H1 (cell line): ENCODE results near the gene TRABD2B. TPM values are rescaled to one million over a fixed set of nuclear protein-coding genes. Genes with fewer than 3 reads are reported as not detected.

ENCODE experiments used
- HDAC2 ChIP-seq, 2 experiments: fragments of 300-600 bp in 1 of 2; sonication (generic) in 1 of 2; IDR thresholded peaks; 2 replicates each; pipeline ENCODE4 v1.6.1; 2011 to 2012; ENCODE audit warnings: low read depth in 2 of 2, low read length in 2 of 2, mild to moderate bottlenecking in 2 of 2, moderate library complexity in 2 of 2, borderline replicate concordance in 1 of 2, inconsistent platforms in 1 of 2
- SAP30 ChIP-seq: fragments of 300-600 bp; sonication (generic); IDR thresholded peaks from 2 replicates; pipeline ENCODE4 v1.7.1; 2012; ENCODE audit warnings: low read length, moderate library complexity, mild to moderate bottlenecking, inconsistent platforms; ENCODE audit not compliant: insufficient read depth, insufficient replicate concordance
- polyA plus RNA-seq, 7 experiments: library from polyadenylated mRNA; depleted of rRNA in 3 of 7; stranded (reverse) in 5 of 7; unstranded in 2 of 7; fragments of >200 nt in 5 of 7; fragments of 200-250 nt in 2 of 7; gene quantifications; 1 replicate in 5 of 7; 2 replicates in 1 of 7; 4 replicates in 1 of 7; pipeline versions ENCODE4 v1.2.1 to v1.2.3, GENCODE V29; 2011 to 2013; ENCODE audit warnings: missing spikeins in 2 of 7, mixed read lengths in 2 of 7
- total RNA-seq: library from RNA; stranded (reverse); fragmentation: NEBNext Ultra II Directional; extraction: Animal tissue kit (Norgen Biotek cat#: 25700); gene quantifications from 2 replicates; pipeline ENCODE4 v1.2.1, GENCODE V29; 2021
- TF ChIP-seq, protein P1 (sequence below): IDR thresholded peaks from 2 replicates; pipeline ENCODE4 v1.6.1; 2012; ENCODE audit warnings: inconsistent platforms
- TF ChIP-seq, protein P2 (sequence below): fragments of 300-600 bp; sonication (generic); IDR thresholded peaks from 2 replicates; pipeline ENCODE4 v1.7.1; 2012; ENCODE audit warnings: low read length, moderate library complexity, mild to moderate bottlenecking, inconsistent platforms; ENCODE audit not compliant: insufficient replicate concordance
- TF ChIP-seq, protein P3 (sequence below), 3 experiments: IDR thresholded peaks; 1 replicate in 2 of 3; 2 replicates in 1 of 3; pipeline versions ENCODE4 v1.5.1 to v1.6.1; 2011; ENCODE audit warnings: low read length in 3 of 3, mild to moderate bottlenecking in 3 of 3, inconsistent platforms in 2 of 3, low read depth in 1 of 3, moderate library complexity in 1 of 3; ENCODE audit not compliant: insufficient read depth in 1 of 3; ENCODE audit errors: control extremely low read depth in 1 of 3

TRABD2B gene
- total and polyA plus RNA-seq, 2 of the 8 experiments (the other 6 are each of a cell fraction or from before 2014, with no cell fraction given): 0.95 to 3.4 TPM

DNA sequence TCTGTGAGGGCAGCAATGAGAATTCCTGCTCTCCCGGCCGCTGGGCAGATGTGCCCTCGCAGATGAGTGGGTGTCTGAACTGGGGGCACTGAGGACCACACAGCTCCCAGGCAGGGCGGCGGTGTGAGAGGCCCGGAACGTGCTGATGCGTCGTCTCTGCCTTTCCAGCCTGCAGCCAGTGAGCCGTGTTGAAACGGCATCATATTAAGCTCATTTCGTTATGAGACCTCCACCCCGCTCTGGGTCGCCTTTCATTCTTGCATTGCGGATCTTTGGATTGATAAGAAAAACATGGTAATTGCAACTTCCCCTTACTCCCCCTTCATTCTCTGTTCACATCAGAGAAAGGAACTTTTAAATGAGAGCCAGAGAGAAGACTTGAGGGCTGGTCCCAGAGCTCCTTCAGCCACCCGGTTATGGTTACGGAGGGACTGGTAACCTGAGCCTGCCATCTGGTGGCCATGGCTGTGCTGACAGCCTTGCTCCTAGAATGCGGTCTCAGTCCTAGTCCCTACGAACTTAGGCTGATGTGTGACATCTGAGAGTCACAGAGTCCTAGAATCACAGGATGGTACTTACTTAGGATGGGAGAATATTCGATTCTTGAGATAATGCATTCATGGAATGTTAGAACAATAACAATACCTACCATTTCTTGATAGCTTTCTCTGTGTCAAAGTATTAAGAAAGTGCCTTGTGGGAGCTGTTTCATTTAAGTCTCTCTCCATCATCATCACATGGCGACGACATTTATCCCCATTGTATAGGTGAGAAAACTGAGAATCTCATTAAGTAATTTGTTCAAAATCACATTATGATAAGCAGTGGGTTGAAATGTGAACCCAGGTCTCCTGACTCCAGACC, 271.0 kb downstream of the TRABD2B start (continued):
- TF ChIP-seq, protein P1, sequence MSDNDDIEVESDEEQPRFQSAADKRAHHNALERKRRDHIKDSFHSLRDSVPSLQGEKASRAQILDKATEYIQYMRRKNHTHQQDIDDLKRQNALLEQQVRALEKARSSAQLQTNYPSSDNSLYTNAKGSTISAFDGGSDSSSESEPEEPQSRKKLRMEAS: no peak
- TF ChIP-seq, protein P2, sequence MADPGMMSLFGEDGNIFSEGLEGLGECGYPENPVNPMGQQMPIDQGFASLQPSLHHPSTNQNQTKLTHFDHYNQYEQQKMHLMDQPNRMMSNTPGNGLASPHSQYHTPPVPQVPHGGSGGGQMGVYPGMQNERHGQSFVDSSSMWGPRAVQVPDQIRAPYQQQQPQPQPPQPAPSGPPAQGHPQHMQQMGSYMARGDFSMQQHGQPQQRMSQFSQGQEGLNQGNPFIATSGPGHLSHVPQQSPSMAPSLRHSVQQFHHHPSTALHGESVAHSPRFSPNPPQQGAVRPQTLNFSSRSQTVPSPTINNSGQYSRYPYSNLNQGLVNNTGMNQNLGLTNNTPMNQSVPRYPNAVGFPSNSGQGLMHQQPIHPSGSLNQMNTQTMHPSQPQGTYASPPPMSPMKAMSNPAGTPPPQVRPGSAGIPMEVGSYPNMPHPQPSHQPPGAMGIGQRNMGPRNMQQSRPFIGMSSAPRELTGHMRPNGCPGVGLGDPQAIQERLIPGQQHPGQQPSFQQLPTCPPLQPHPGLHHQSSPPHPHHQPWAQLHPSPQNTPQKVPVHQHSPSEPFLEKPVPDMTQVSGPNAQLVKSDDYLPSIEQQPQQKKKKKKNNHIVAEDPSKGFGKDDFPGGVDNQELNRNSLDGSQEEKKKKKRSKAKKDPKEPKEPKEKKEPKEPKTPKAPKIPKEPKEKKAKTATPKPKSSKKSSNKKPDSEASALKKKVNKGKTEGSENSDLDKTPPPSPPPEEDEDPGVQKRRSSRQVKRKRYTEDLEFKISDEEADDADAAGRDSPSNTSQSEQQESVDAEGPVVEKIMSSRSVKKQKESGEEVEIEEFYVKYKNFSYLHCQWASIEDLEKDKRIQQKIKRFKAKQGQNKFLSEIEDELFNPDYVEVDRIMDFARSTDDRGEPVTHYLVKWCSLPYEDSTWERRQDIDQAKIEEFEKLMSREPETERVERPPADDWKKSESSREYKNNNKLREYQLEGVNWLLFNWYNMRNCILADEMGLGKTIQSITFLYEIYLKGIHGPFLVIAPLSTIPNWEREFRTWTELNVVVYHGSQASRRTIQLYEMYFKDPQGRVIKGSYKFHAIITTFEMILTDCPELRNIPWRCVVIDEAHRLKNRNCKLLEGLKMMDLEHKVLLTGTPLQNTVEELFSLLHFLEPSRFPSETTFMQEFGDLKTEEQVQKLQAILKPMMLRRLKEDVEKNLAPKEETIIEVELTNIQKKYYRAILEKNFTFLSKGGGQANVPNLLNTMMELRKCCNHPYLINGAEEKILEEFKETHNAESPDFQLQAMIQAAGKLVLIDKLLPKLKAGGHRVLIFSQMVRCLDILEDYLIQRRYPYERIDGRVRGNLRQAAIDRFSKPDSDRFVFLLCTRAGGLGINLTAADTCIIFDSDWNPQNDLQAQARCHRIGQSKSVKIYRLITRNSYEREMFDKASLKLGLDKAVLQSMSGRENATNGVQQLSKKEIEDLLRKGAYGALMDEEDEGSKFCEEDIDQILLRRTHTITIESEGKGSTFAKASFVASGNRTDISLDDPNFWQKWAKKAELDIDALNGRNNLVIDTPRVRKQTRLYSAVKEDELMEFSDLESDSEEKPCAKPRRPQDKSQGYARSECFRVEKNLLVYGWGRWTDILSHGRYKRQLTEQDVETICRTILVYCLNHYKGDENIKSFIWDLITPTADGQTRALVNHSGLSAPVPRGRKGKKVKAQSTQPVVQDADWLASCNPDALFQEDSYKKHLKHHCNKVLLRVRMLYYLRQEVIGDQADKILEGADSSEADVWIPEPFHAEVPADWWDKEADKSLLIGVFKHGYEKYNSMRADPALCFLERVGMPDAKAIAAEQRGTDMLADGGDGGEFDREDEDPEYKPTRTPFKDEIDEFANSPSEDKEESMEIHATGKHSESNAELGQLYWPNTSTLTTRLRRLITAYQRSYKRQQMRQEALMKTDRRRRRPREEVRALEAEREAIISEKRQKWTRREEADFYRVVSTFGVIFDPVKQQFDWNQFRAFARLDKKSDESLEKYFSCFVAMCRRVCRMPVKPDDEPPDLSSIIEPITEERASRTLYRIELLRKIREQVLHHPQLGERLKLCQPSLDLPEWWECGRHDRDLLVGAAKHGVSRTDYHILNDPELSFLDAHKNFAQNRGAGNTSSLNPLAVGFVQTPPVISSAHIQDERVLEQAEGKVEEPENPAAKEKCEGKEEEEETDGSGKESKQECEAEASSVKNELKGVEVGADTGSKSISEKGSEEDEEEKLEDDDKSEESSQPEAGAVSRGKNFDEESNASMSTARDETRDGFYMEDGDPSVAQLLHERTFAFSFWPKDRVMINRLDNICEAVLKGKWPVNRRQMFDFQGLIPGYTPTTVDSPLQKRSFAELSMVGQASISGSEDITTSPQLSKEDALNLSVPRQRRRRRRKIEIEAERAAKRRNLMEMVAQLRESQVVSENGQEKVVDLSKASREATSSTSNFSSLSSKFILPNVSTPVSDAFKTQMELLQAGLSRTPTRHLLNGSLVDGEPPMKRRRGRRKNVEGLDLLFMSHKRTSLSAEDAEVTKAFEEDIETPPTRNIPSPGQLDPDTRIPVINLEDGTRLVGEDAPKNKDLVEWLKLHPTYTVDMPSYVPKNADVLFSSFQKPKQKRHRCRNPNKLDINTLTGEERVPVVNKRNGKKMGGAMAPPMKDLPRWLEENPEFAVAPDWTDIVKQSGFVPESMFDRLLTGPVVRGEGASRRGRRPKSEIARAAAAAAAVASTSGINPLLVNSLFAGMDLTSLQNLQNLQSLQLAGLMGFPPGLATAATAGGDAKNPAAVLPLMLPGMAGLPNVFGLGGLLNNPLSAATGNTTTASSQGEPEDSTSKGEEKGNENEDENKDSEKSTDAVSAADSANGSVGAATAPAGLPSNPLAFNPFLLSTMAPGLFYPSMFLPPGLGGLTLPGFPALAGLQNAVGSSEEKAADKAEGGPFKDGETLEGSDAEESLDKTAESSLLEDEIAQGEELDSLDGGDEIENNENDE: no peak
- TF ChIP-seq HDAC2 (IDR thresholded peaks at IDR 0.05; ENCODE audit: borderline replicate concordance in 1 of 2, low read depth in 2 of 2, low read length in 2 of 2) (no peak), SAP30 (no peak)
- TF ChIP-seq, protein P3, sequence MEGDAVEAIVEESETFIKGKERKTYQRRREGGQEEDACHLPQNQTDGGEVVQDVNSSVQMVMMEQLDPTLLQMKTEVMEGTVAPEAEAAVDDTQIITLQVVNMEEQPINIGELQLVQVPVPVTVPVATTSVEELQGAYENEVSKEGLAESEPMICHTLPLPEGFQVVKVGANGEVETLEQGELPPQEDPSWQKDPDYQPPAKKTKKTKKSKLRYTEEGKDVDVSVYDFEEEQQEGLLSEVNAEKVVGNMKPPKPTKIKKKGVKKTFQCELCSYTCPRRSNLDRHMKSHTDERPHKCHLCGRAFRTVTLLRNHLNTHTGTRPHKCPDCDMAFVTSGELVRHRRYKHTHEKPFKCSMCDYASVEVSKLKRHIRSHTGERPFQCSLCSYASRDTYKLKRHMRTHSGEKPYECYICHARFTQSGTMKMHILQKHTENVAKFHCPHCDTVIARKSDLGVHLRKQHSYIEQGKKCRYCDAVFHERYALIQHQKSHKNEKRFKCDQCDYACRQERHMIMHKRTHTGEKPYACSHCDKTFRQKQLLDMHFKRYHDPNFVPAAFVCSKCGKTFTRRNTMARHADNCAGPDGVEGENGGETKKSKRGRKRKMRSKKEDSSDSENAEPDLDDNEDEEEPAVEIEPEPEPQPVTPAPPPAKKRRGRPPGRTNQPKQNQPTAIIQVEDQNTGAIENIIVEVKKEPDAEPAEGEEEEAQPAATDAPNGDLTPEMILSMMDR (IDR thresholded peaks at IDR 0.05; ENCODE audit: control extremely low read depth in 1 of 3, insufficient read depth in 1 of 3, low read depth in 1 of 3, low read length in 3 of 3): peak; percentile 89 to 98 (median 97)
